Trophoblast cell (in vitro differentiated cells and primary cell): ENCODE measurements around the gene ISOC2.

Experiments
- DNase-seq, 2 donors: peaks; one replicate each; pipeline ENCODE4 v3.0.0-alpha.2; 2016
- H2AFZ ChIP-seq: 2 replicates; pipeline ENCODE4 v1.6.1; 2013; ENCODE audit warnings: low read length, moderate library complexity, mild to moderate bottlenecking; ENCODE audit not compliant: insufficient read depth, poor library complexity
- H2AK5ac ChIP-seq: 2 replicates; pipeline ENCODE4 v1.6.1; 2013; ENCODE audit warnings: mild to moderate bottlenecking, low read length
- H2BK120ac ChIP-seq: 2 replicates; pipeline ENCODE4 v1.6.1; 2013; ENCODE audit warnings: low read length, mild to moderate bottlenecking, moderate library complexity; ENCODE audit not compliant: insufficient read depth, poor library complexity
- H2BK12ac ChIP-seq: 2 replicates; pipeline ENCODE4 v1.6.1; 2013; ENCODE audit warnings: mild to moderate bottlenecking, low read length, moderate library complexity
- H2BK5ac ChIP-seq: 2 replicates; pipeline ENCODE4 v1.6.1; 2013; ENCODE audit warnings: low read length, low read depth, moderate library complexity, mild to moderate bottlenecking; ENCODE audit not compliant: poor library complexity
- H3K14ac ChIP-seq: 2 replicates; pipeline ENCODE4 v1.6.1; 2013; ENCODE audit warnings: mild to moderate bottlenecking, low read length
- H3K18ac ChIP-seq: 2 replicates; pipeline ENCODE4 v1.6.1; 2013; ENCODE audit warnings: mild to moderate bottlenecking, low read length
- H3K23ac ChIP-seq: 2 replicates; pipeline ENCODE4 v1.6.1; 2013; ENCODE audit warnings: low read length
- H3K27ac ChIP-seq: 2 replicates; pipeline ENCODE4 v1.5.1; 2013; ENCODE audit warnings: low read depth, mild to moderate bottlenecking, inconsistent platforms, low read length, moderate library complexity
- H3K27me3 ChIP-seq: 2 replicates; pipeline ENCODE4 v1.6.1; 2013; ENCODE audit warnings: inconsistent platforms, mild to moderate bottlenecking, low read length, moderate library complexity; ENCODE audit not compliant: insufficient read depth
- H3K36me3 ChIP-seq, 2 experiments: 1 replicate in 1 of 2; 2 replicates in 1 of 2; pipeline ENCODE4 v1.6.1; 2013; ENCODE audit warnings: low read length in 2 of 2, mild to moderate bottlenecking in 2 of 2, moderate library complexity in 1 of 2; ENCODE audit not compliant: insufficient read depth in 2 of 2, control insufficient read depth in 1 of 2
- H3K4ac ChIP-seq: 2 replicates; pipeline ENCODE4 v1.6.1; 2013; ENCODE audit warnings: low read depth, mild to moderate bottlenecking, low read length, moderate library complexity
- H3K4me1 ChIP-seq, 2 experiments: 1 replicate in 1 of 2; 2 replicates in 1 of 2; pipeline ENCODE4 v1.6.1; 2013; ENCODE audit warnings: low read length in 2 of 2, mild to moderate bottlenecking in 2 of 2, moderate library complexity in 1 of 2; ENCODE audit not compliant: insufficient read depth in 2 of 2, control insufficient read depth in 1 of 2
- H3K4me2 ChIP-seq: 2 replicates; pipeline ENCODE4 v1.6.1; 2013; ENCODE audit warnings: inconsistent platforms, mild to moderate bottlenecking, low read length, moderate library complexity
- H3K4me3 ChIP-seq: 2 replicates; pipeline ENCODE4 v1.5.1; 2013; ENCODE audit warnings: mild to moderate bottlenecking, low read depth, low read length, inconsistent platforms
- H3K79me1 ChIP-seq: one replicate; pipeline ENCODE4 v1.6.1; 2013; ENCODE audit warnings: low read length
- H3K79me2 ChIP-seq: 2 replicates; pipeline ENCODE4 v1.6.1; 2013; ENCODE audit warnings: low read length, mild to moderate bottlenecking; ENCODE audit not compliant: control insufficient read depth, insufficient read depth, poor library complexity
- H3K9ac ChIP-seq: 2 replicates; pipeline ENCODE4 v1.6.1; 2013; ENCODE audit warnings: mild to moderate bottlenecking, low read length
- H3K9me3 ChIP-seq: 2 replicates; pipeline ENCODE4 v1.6.1; 2013; ENCODE audit warnings: low read depth, mild to moderate bottlenecking, control low read depth, inconsistent platforms, low read length; ENCODE audit not compliant: insufficient read depth
- H4K12ac ChIP-seq: 2 replicates; pipeline ENCODE4 v1.6.1; 2013; ENCODE audit warnings: low read depth, mild to moderate bottlenecking, low read length, moderate library complexity
- H4K8ac ChIP-seq: 2 replicates; pipeline ENCODE4 v1.6.1; 2013; ENCODE audit warnings: low read depth, mild to moderate bottlenecking, low read length, moderate library complexity
- H4K91ac ChIP-seq: one replicate; pipeline ENCODE4 v1.6.1; 2013; ENCODE audit warnings: low read depth, mild to moderate bottlenecking, low read length, moderate library complexity
- WGBS: extraction: QIAGEN DNeasy Blood & Tissue Kit; methylation state at CpG from one replicate; pipeline ENCODE4 v1.1.7; 2013; ENCODE audit warnings: missing lambda C conversion rate; ENCODE audit not compliant: insufficient read length, insufficient coverage; ENCODE audit errors: extremely low coverage; 5-methylcytosine and 5-hydroxymethylcytosine counted together

ISOC2 gene

DNA sequence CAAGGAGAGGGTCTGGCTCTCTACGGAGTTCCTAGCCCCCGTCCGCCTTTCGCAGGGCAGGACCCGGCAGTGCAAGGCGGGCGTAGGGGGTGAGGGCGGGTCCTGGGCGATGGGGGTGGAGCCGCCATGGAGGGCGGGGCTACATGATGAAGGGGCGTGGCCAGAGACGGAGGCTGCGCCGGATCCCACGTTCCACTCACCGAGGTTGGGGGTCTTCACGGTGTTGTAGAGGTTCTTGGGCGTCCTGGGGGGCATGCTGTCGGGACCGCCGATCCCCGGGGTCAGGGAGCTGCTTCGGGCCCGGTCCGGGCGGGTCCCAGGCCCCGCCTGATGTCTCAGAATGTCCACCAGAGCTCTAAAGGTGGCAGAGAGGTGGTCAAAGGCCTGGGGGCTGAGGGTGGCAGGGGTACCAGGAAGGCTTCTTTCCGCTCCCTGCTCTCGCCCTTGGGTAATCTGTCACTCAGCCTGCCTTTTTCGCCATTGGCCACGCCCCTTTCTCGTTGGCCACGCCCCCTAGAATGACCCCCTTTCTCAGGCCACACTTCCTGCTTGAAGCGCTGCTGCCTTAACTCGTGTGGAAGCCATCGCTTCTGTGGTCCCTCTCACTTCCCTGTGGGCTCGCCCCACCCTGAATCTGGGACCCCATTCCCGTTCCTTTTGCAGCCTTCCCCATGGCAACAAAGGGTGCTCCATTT is 20.9 kb downstream of the ISOC2 start:
- peak overlapping the region; percentile 8 for H2AFZ ChIP-seq
- H2AK5ac ChIP-seq, result no peak overlapping the region
- H3K14ac ChIP-seq, result no peak overlapping the region
- H3K79me2 ChIP-seq, result no peaks in the 10 kb centered on the region
- H3K9me3 ChIP-seq, result peaks cover 16% of the 10 kb centered on the region
- no peak overlapping the region for H2BK12ac ChIP-seq
- H3K4me3 ChIP-seq, result no peak overlapping the region
- no peak overlapping the region for H4K91ac ChIP-seq
- no peaks in the 10 kb centered on the region for H3K79me1 ChIP-seq
- H3K27me3 ChIP-seq, result peaks cover 51% of the 10 kb centered on the region
- H3K4ac ChIP-seq, result no peak overlapping the region
- H3K4me2 ChIP-seq, result no peak overlapping the region
- no peak overlapping the region for H2BK120ac ChIP-seq
- H3K18ac ChIP-seq, result no peak overlapping the region
- H4K8ac ChIP-seq, result no peak overlapping the region
- H3K36me3 ChIP-seq, result no peaks in the 10 kb centered on the region
- H4K12ac ChIP-seq, result no peak overlapping the region
- H3K4me1 ChIP-seq, result no peaks in the 10 kb centered on the region
- no peak overlapping the region for H3K23ac ChIP-seq
- DNase-seq, result no peak
- H3K9ac ChIP-seq, result no peak overlapping the region
- no CpG with 5 or more reads among the region's 39 CpGs for WGBS
- no peak overlapping the region for H2BK5ac ChIP-seq
- no peak overlapping the region for H3K27ac ChIP-seq

DNA sequence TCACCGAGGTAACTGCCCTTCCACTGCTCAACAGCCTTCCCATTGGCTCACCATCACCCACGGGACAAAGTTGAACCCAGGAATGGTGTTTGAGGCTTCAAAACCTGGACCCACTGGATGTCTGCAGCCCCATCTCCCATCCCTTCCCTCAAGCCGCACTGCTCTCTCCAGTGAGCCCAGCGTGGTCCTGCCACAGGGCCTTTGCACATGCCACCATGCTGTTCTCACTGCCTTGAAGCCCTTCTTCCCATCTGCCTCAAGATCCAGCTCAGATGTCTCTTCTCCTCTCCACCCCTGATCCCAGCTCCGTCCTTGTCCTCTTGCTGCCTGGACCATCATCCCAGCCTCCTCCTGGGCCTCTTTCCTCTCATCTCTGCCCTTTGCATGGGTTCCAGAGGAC is 22.4 kb downstream of the ISOC2 start:
- H3K4me3 ChIP-seq, result no peak overlapping the region
- peaks cover 46% of the 10 kb centered on the region for H3K27me3 ChIP-seq
- H3K4ac ChIP-seq, result no peak overlapping the region
- H3K79me1 ChIP-seq, result no peaks in the 10 kb centered on the region
- no peak overlapping the region for H2BK12ac ChIP-seq
- no peak overlapping the region for H3K23ac ChIP-seq
- H4K91ac ChIP-seq, result no peak overlapping the region
- no peak overlapping the region for H2BK120ac ChIP-seq
- no peak overlapping the region for H3K14ac ChIP-seq
- H2BK5ac ChIP-seq, result no peak overlapping the region
- no peak overlapping the region for H3K9ac ChIP-seq
- no peaks in the 10 kb centered on the region for H3K79me2 ChIP-seq
- no peaks in the 10 kb centered on the region for H3K36me3 ChIP-seq
- no peaks in the 10 kb centered on the region for H3K4me1 ChIP-seq
- DNase-seq, result no peak
- no peak overlapping the region for H4K12ac ChIP-seq
- WGBS, result no CpG with 5 or more reads among the region's 5 CpGs
- H3K9me3 ChIP-seq, result peaks cover 24% of the 10 kb centered on the region
- no peak overlapping the region for H3K27ac ChIP-seq
- no peak overlapping the region for H2AK5ac ChIP-seq
- H4K8ac ChIP-seq, result no peak overlapping the region
- no peak overlapping the region for H3K18ac ChIP-seq
- H2AFZ ChIP-seq, result no peak overlapping the region
- no peak overlapping the region for H3K4me2 ChIP-seq

DNA sequence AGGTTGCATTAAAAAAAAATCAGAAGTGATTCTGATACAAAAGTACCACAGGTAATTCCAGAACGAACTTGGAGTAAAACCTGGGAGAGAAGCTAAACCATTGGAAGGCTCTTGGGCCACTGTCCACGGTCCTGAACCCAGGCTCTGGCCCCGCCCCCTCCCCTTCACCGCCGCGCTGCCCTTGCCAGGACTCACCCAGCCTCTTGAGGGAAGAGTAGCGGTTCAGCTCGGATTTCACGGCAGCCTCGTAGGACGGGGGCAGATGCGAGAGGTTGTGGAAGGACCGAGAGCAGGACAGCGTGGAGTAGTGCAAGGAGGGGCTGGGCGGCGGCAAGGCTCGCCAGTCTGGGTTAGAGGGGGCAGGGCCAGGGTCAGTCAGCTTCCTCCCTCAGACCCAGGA is 24.0 kb downstream of the ISOC2 start:
- H2AK5ac ChIP-seq, result no peak overlapping the region

DNA sequence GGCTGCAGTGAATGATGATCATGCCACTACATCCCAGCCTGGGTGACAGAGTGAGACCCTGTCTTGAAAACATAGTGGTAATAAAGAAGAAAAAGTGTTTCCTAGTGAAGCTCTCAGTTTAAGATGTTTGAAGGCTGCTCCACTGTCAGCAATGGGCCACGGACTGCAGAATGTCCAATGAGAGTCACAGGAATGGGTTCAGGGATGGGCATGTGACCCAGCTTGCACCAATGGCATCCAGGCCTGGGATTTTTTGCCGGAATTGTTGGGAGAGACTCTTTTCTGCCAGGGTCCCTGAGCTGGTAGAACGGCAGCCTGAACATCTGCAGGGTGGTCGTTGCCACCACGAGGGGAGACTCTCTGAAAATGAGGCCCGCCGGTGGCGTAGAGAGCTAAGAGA is 24.6 kb downstream of the ISOC2 start:
- H3K27me3 ChIP-seq, result peaks cover 27% of the 10 kb centered on the region
- no peak overlapping the region for H2AK5ac ChIP-seq
- H3K27ac ChIP-seq, result no peak overlapping the region
- no peak overlapping the region for H3K9ac ChIP-seq
- H3K4ac ChIP-seq, result no peak overlapping the region
- no peak overlapping the region for H3K14ac ChIP-seq
- no peaks in the 10 kb centered on the region for H3K36me3 ChIP-seq
- no CpG with 5 or more reads among the region's 8 CpGs for WGBS
- H3K4me1 ChIP-seq, result no peaks in the 10 kb centered on the region
- H3K18ac ChIP-seq, result no peak overlapping the region
- H3K23ac ChIP-seq, result no peak overlapping the region
- no peak for DNase-seq
- no peaks in the 10 kb centered on the region for H3K79me2 ChIP-seq
- H2AFZ ChIP-seq, result no peak overlapping the region
- H2BK12ac ChIP-seq, result no peak overlapping the region
- no peak overlapping the region for H4K8ac ChIP-seq
- no peak overlapping the region for H2BK5ac ChIP-seq
- no peak overlapping the region for H4K91ac ChIP-seq
- no peak overlapping the region for H4K12ac ChIP-seq
- H3K4me3 ChIP-seq, result no peak overlapping the region
- H3K4me2 ChIP-seq, result no peak overlapping the region
- no peak overlapping the region for H2BK120ac ChIP-seq
- H3K79me1 ChIP-seq, result no peaks in the 10 kb centered on the region
- H3K9me3 ChIP-seq, result peaks cover 27% of the 10 kb centered on the region

More for the DNA sequence above, 24.0 kb downstream of the ISOC2 start:
- Histone ChIP-seq H2BK12ac (no peak overlapping the region), H3K4me1 (no peaks in the 10 kb centered on the region), H3K18ac (no peak overlapping the region), H3K4me3 (no peak overlapping the region), H4K91ac (no peak overlapping the region), H3K79me2 (no peaks in the 10 kb centered on the region), H3K23ac (no peak overlapping the region), H3K9ac (no peak overlapping the region), H4K12ac (no peak overlapping the region), H3K27me3 (peaks cover 32% of the 10 kb centered on the region), H3K14ac (no peak overlapping the region), H3K4ac (no peak overlapping the region), H3K36me3 (no peaks in the 10 kb centered on the region), H2BK5ac (no peak overlapping the region), H3K79me1 (no peaks in the 10 kb centered on the region), H3K9me3 (peaks cover 24% of the 10 kb centered on the region), H4K8ac (no peak overlapping the region), H2AFZ (no peak overlapping the region), H3K27ac (no peak overlapping the region), H3K4me2 (no peak overlapping the region), H2BK120ac (no peak overlapping the region)
- no CpG with 5 or more reads among the region's 17 CpGs for WGBS
- peak; percentile 67 to 76 for DNase-seq
